A673 (cell line): ENCODE data around the gene ST6GALNAC3.

Source experiments
- CTCF ChIP-seq: fragments of 300-800, 200-600 bp; sonication (generic); conservative IDR thresholded peaks from 2 replicates; pipeline ENCODE4 v1.5.1; 2017; ENCODE audit warnings: low read depth, mild to moderate bottlenecking, antibody characterized with exemption, low read length, moderate library complexity, mixed read lengths
- EZH2 ChIP-seq: fragments of 200-600 bp; sonication (generic); IDR thresholded peaks from 2 replicates; pipeline ENCODE4 v1.6.1; 2017; ENCODE audit warnings: borderline replicate concordance, low read depth, mild to moderate bottlenecking, mixed read lengths, antibody characterized with exemption, low read length; ENCODE audit not compliant: poor library complexity, severe bottlenecking

- TF ChIP-seq CTCF: no peak
- TF ChIP-seq EZH2: no peak
Observed at GRCh38 chr1:76224752-76225151, 150.2 kb downstream of the ST6GALNAC3 start.
